Testis (tissue), 2 donors: ENCODE measurements around the gene ALDH2.

Experiments used
- CTCF ChIP-seq, 3 experiments: fragments of 450-650 bp in 2 of 3; fragments of 200-600 bp in 1 of 3; sonication (generic) in 1 of 3; IDR thresholded peaks; one replicate each; pipeline ENCODE4 v1.5.1; 2016 to 2019; ENCODE audit warnings: antibody characterized with exemption in 3 of 3, mild to moderate bottlenecking in 2 of 3, moderate library complexity in 1 of 3
- POLR2A ChIP-seq: fragments of 450-650 bp; IDR thresholded peaks from one replicate; pipeline ENCODE4 v1.6.1; 2017; ENCODE audit warnings: antibody characterized with exemption, mild to moderate bottlenecking, moderate library complexity

GRCh38 chr12:111741235-111741812, 25.4 kb upstream of the ALDH2 start:
- no peak for TF ChIP-seq CTCF (IDR thresholded peaks at IDR 0.05)
- no peak for TF ChIP-seq POLR2A
